ENCODE results near the gene PIM3.

DNA sequence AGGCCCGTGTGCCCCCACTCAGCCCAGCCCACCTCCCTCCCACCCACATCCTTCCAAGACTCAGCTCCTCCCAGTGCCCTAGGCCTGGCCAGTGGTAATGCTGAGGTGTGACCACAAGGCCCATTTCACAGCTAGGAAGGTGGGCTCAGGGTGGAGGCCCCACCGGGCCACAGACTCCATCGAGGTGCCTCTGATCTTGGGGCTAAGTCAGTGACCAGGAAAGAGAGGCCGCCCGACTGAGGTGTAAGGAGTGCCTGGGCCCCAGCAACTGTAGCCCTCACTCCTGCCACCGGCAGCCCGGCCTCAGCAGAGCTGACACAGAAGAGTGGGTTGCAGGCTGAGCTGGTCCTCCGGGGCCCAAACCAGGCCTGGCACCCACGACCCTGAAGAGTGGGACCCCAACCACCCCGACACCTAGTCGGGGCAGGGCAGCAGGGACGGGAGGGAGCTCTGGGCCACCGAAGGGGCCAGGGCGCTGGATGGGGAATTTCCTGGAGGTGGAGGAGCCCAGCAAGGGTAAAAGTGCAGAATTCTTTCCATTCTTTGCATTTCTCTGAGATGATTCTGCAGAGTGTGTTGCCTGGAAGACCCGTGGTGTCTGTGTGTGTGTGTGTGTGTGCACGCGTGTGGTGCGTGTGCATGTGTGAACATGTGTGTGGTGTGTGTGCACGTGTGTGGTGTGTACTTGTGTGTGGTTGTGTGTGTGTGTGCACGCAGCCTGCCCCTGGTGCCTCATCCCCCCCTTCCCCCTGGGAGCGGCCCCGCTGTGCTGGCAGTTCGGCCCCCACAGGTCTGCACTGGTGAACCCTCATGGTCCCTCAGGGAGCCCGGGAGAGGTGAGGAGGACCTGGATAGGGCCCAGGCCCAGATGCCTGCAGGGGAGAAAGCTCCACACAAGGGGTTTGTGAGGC is 8.3 kb upstream of the PIM3 start:
- TF ChIP-seq, protein P1, sequence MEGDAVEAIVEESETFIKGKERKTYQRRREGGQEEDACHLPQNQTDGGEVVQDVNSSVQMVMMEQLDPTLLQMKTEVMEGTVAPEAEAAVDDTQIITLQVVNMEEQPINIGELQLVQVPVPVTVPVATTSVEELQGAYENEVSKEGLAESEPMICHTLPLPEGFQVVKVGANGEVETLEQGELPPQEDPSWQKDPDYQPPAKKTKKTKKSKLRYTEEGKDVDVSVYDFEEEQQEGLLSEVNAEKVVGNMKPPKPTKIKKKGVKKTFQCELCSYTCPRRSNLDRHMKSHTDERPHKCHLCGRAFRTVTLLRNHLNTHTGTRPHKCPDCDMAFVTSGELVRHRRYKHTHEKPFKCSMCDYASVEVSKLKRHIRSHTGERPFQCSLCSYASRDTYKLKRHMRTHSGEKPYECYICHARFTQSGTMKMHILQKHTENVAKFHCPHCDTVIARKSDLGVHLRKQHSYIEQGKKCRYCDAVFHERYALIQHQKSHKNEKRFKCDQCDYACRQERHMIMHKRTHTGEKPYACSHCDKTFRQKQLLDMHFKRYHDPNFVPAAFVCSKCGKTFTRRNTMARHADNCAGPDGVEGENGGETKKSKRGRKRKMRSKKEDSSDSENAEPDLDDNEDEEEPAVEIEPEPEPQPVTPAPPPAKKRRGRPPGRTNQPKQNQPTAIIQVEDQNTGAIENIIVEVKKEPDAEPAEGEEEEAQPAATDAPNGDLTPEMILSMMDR (IDR thresholded peaks at IDR 0.05; ENCODE audit: insufficient read depth, low read length, poor library complexity, severe bottlenecking) = no peak
- TF ChIP-seq EZH2phosphoT487 (conservative IDR thresholded peaks at IDR 0.05; ENCODE audit: low read length) = no peak

All from SU-DHL-6 (cell line).